Measurements from ENCODE around the gene ACAD11.
A peak's percentile ranks its signal among the peaks of the same experiment; 100 is the strongest.

Gene ACAD11

DNA sequence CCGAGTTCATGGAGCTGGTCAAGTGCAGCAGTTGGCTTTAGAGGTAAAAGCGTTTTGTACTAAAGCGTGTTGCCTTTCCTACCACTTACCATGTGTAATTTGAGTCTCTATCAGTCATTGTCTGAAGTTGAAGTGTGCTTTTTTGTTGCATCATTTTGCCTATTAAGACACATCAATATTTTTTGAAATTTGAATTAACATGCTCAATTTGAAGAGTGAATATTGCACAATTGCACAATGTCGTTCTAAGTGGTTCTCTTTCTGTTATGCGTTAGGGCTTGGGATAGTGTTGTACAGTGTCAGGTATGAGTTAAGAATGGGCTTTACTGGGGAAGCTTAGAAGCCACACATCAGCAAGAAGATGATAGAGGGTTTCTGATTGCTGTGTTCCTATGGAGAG, 146.6 kb downstream of the ACAD11 start:
- FAIRE-seq (no peak), DNase-seq (ENCODE audit: low spot score) (no peak)

DNA sequence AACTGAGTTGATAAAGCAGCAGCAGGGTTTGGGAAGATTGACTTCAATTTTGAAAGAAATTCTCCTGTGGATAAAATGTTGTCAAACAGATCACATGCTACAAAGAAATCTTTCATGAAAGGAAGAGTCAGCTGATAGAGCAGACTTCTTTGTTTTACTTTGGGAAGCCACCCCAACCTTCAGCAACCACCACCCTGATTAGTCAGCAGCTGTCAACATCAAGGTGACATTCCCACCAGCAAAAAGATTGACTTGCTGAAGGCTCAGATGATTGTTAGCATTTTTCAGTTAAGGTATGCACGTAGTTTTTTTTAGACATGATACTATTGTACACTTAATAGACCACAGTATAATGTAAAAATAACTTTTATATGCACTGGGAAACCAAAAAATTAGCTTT, 150.1 kb downstream of the ACAD11 start:
- DNase-seq (ENCODE audit: low spot score) (no peak), FAIRE-seq (peak; percentile 13)

DNA sequence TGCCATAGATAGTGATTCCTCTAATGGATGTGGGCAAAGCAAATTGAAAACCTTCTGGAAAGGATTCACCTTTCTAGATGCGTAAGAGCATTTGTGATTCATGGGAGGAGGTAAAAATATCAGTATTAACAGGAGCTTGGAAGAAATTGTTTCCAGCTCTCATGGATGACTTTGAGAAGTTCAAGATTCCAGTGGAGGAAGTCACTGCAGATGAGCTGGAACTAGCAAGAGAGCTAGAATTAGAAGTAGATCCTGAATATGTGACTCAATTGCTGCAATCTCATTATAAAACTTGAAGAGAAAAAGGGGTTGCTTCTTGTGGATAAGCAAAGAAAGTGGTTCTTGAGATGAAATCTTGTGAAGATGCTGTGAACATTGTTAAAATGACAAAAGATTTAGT, 150.5 kb downstream of the ACAD11 start:
- no peak for FAIRE-seq
- DNase-seq (ENCODE audit: low spot score), result no peak
